VCaP (cell line): ENCODE data around the gene GSTT4.
"Not testable (repeated sequence)": the region's sequence is repeated elsewhere in the genome, so short reads cannot be mapped to it uniquely, and the experiment has no call there.

Source experiments
- H3K27ac ChIP-seq: fragments of 450-650 bp; 2 replicates; pipeline ENCODE4 v1.5.1; 2017
- CTCF ChIP-seq: fragments of 450-650 bp; conservative IDR thresholded peaks from 2 replicates; pipeline ENCODE4 v1.5.1; 2017; ENCODE audit warnings: mild to moderate bottlenecking, moderate library complexity

The GSTT4 gene

GRCh38 chr22:24046024-24046423 lies 40.8 kb upstream of the GSTT4 start:
- TF ChIP-seq CTCF, result no peak
- no peak overlapping the region for H3K27ac ChIP-seq

GRCh38 chr22:24043958-24044357 lies 38.7 kb upstream of the GSTT4 start:
- TF ChIP-seq CTCF, result no peak
- H3K27ac ChIP-seq, result no peak overlapping the region

- not testable (repeated sequence) for H3K27ac ChIP-seq
These were observed 38.2 kb upstream of the GSTT4 start for GRCh38 chr22:24043465-24043864.

- no peak overlapping the region for H3K27ac ChIP-seq
- TF ChIP-seq CTCF, result no peak
These were observed 35.7 kb upstream of the GSTT4 start for GRCh38 chr22:24040946-24041345.

GRCh38 chr22:24039046-24039445 lies 33.8 kb upstream of the GSTT4 start:
- H3K27ac ChIP-seq, result no peak overlapping the region
- TF ChIP-seq CTCF, result no peak

GRCh38 chr22:24037851-24038765 lies 32.9 kb upstream of the GSTT4 start:
- no peak overlapping the region for H3K27ac ChIP-seq
- no peak for TF ChIP-seq CTCF

GRCh38 chr22:24035296-24035695 lies 30.0 kb upstream of the GSTT4 start:
- TF ChIP-seq CTCF, result no peak
- H3K27ac ChIP-seq, result no peak overlapping the region

- TF ChIP-seq CTCF, result no peak
- no peak overlapping the region for H3K27ac ChIP-seq
These were observed 28.5 kb upstream of the GSTT4 start for GRCh38 chr22:24033731-24034130.
